Activated CD4-positive, alpha-beta T cell treated with anti-CD3 and anti-CD28 coated beads, Interleukin-10, Interleukin-2, amounts not matched to agents 100 ng/mL and 50 ng/mL, durations not matched to agents 16 hours and 8 hours (primary cell): ENCODE results near the gene PTX4.

Experiments used
- DNase-seq: peaks from one replicate; pipeline ENCODE4 v3.0.0-alpha.2; 2020

Gene PTX4

GRCh38 chr16:1499756-1500464, 11.2 kb upstream of the PTX4 start:
- no peak for DNase-seq

GRCh38 chr16:1498899-1499676, 10.3 kb upstream of the PTX4 start:
- DNase-seq: no peak

DNA sequence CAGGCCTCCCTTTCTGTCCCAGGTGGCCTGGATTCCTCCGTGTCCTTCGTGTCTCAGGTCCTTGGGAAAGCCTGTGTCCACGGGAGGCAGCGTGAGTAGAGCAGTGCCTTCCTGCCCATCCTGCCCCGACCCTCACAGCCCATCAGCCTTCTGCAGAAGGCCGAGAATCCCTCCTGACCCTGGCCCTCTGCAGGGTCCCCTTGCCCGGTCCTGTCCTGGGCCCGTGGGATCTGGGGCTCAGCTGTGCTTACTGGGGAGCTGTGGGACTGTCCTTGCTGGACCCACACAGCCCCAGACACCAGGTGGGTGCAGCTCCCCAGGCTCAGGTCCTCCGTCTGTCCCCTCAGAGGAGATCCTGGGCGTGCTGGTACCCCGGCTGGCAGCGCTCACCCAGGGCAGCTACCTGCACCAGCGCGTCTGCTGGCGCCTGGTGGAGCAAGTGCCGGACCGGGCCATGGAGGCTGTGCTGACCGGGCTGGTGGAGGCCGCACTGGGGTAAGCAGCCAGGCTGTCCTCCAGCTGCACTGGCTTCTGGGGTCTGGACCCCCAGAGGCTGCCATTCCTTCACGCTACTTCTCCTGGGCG, 8.4 kb upstream of the PTX4 start:
- DNase-seq: no peak

- no peak for DNase-seq
Observed at GRCh38 chr16:1496464-1496863, 7.7 kb upstream of the PTX4 start.

- no peak for DNase-seq
Observed at GRCh38 chr16:1495889-1496262, 7.1 kb upstream of the PTX4 start.

DNA sequence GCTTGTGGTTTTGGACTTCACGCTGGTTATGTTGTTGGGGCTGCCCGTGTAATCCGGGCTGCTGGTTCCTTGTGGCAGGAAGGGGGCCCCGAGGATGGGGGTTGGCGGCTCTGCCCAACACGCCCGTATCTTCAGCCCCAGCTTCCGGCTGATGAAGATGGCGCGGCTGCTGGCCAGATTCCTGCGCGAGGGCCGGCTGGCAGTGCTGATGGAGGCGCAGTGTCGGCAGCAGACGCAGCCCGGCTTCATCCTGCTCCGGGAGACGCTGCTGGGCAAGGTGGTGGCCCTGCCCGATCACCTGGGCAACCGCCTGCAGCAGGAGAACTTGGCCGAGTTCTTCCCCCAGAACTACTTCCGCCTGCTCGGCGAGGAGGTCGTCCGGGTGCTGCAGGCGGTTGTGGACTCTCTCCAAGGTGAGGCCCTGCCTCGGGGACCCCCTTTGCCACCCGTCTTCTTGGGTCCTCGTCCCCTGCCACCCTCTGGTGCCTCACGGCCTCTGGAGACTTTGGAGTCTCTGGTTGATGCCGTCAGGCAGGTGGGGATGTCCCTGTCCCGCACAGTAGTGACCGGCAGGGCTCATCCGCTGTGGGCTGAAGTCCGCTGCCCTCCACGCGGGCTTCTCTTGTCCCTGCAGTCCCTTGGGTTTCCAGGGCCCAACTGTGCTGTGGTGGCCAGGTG, 6.6 kb upstream of the PTX4 start:
- DNase-seq: no peak

- no peak for DNase-seq
Observed at GRCh38 chr16:1494711-1495110, 6.0 kb upstream of the PTX4 start.

DNA sequence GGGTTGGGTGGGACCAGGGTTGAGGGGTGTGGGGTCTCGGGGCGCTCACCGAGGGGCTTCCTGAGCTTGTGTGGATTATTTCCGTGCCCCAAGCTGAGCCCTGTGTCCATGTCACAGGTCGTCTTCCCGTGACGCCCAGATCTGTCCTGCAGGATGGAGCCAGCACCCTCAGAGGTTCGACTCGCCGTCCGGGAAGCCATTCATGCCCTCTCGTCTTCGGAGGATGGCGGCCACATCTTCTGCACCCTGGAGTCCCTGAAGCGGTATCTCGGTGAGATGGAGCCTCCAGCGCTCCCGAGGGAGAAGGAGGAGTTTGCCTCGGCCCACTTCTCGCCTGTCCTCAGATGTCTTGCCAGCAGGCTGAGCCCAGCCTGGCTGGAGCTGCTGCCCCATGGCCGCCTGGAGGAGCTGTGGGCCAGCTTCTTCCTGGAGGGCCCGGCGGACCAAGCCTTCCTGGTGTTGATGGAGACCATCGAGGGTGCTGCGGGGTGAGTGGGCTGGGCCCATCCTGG, 5.4 kb upstream of the PTX4 start:
- DNase-seq: no peak

DNA sequence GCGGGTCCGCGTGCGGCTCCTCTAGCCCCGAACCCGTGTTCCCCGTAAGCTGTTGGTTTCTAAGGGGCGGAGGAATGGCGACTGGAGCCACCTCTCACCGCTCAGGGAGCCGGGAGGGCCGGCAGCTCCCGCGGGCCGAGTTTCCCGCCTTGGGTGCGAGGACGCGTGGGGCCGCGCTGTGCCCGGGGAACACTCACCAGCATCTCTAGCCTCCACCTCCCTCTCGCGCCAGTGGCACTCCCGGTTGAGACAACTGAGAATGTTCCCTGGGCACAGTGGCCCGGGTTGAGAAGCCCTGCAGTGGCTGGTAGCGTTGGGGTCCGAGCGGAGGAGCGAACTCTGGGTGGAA, 5.0 kb upstream of the PTX4 start:
- DNase-seq: peak; percentile 37

- peak; percentile 92 for DNase-seq
Observed at GRCh38 chr16:1492923-1493745, 4.4 kb upstream of the PTX4 start, which contains the start of gene TELO2. TELO2 (plus strand) TSS chr16:1493360; CDS start chr16:1494282, 922 bp downstream.

GRCh38 chr16:1492082-1492922, 3.6 kb upstream of the PTX4 start:
- DNase-seq: no peak

- DNase-seq: no peak
Observed at GRCh38 chr16:1491327-1491726, 2.6 kb upstream of the PTX4 start.

GRCh38 chr16:1489077-1489476, 333 bp upstream of the PTX4 start:
- DNase-seq: no peak

DNA sequence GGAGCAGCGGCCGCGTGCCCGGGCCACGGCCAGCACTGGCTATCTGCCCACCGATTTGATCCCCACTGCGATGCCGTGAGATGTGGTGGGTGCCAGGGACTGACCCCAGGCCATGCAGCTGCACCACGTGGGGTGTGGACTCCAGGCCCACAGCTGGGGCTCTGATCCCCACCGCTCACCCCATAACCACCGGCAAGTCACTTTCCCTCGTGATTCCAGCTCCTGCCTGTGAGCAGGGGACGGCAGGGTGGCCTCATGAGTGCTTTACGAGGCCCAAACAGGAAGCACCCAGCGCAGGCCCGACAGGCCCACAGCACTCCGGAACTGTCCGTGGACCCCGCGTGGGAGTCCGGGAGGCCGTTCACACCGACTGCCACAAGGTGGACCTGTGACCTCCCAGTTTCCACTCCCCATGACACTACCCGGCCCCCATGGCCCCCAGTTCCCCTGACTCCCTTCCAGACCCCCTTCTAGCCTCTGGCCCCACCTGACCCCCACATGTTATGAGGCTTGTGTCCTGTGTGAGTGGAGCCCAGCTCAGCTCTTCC, 616 bp downstream of the PTX4 start:
- no peak for DNase-seq

- no peak for DNase-seq
Observed at GRCh38 chr16:1487395-1488053, 1.2 kb downstream of the PTX4 start.

DNA sequence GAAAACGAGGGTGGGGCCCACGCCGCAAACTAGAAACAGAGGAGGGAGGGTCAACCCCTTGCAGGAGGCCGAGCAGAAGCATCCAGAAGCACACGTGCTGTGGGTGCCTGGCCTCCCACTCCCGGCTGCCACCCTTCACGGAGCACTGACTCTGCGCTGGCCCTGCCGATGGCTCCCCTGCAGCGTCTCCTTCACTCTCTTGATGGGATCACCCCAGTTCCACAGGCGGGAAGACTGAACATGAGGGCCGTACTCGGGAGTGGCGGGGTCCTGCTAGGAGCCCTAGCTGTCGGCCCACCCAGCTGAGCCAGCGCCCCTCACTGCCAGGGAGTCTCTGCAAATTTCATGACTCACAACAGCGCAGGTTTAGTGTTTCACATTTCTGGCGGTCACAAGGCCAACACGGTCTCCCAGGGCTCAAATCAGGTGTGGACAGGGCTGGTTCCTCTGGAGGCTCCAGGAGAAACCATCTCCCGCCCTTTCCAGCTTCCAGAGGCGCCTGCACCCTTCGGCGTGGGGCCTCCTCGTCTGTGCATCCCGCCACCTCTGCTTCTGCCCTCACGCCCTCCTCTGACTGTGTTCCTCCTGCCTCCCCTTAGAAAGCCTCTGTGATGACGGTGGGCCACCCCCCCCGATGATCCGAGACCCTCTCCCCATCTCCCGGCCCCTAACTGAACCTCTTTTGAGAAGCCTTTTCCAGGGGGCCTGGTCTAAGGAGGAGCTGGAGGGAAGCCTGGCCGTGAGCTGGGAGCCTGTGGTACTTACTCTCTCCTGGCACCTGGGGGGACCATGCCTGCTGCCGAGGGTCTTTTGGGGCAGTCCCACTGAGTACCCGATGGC, 2.0 kb downstream of the PTX4 start:
- DNase-seq: no peak

GRCh38 chr16:1485847-1486496, 2.8 kb downstream of the PTX4 start:
- no peak for DNase-seq

- DNase-seq: no peak
Observed at GRCh38 chr16:1481906-1482835, 6.6 kb downstream of the PTX4 start.
